Measurements from ENCODE around the gene ZNF827. TPM values are rescaled to one million over a fixed set of nuclear protein-coding genes. Genes with fewer than 3 reads are reported as not detected.

ZNF827 gene
- total RNA-seq, 1 donor from 2014 or later: 19.7 TPM

DNA sequence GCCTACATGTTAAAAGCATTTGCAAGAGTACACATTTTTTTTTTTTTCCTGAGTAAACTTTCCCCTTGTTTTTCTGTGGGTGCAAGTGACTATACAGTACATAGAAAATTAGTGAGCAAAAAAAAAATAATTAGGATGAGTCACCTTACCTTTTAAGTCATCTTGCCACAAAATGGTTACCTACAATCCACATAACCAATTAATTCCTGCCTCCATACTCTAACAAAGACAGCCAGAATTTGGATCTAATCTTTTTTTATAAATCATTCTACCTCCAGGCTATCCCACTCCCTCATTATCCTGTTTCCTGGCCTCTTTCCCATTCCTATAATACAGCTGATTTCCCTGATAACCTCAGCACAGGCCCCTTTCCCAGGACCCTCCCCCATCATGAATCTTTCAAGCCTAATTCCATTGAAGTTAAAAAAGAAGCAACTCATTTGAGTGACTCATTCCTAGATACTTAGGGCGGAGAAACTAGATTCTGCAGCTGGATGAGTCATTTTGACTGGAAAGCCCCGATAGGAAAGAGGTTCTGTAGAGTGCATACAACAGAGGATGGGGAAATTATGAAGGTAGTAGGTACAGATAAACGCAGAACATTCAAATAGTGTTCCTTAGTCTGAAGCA, 130.5 kb downstream of the ZNF827 start:
- intact Hi-C loops (cut with micrococcal nuclease): loop anchor here (1.0 to 10.0 kb wide), 5 partner anchors 76 to 714 kb away; partner anchors contain the start of genes MMAA, OTUD4, SLC10A7 and ZNF827

- intact Hi-C loops (cut with micrococcal nuclease): loop anchor here (5.0 to 10.0 kb wide), 3 partner anchors 73 to 717 kb away; partner anchors contain the start of genes OTUD4 and SLC10A7
Measured at GRCh38 chr4:145805490-145805889, 133.1 kb downstream of the ZNF827 start.

GRCh38 chr4:145804116-145804515, 134.5 kb downstream of the ZNF827 start:
- intact Hi-C loops (cut with micrococcal nuclease): loop anchor here (10.0 kb wide), 1 partner anchor 619 kb away; the partner anchor contains the start of gene OTUD4

- intact Hi-C loops (cut with micrococcal nuclease): no loop called here
Measured at GRCh38 chr4:145799223-145799622, 139.4 kb downstream of the ZNF827 start.

GRCh38 chr4:145797278-145797677, 141.3 kb downstream of the ZNF827 start:
- intact Hi-C loops (cut with micrococcal nuclease): no loop called here

DNA sequence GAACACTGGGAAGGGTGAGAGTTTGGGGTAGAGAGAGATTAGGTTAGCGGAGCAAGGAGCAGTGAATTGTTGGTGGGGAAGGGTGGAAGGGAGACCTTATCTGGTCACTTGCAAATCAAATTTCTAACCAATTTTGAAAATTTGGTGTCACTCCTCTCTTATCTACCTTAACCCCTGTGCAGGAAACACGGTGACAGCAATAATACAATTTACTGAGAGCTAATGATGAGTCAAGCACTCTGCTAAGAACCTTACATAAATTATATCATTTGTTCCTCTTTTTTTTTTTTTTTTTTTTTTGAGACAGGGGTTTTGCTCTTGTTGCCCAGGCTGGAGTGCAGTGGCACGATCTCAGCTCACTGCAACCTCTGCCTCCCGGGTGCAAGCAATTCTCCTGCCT, 142.3 kb downstream of the ZNF827 start:
- intact Hi-C loops (cut with micrococcal nuclease): no loop called here

- intact Hi-C loops (cut with micrococcal nuclease): no loop called here
Measured at GRCh38 chr4:145795521-145795920, 143.1 kb downstream of the ZNF827 start.

GRCh38 chr4:145792429-145792828, 146.2 kb downstream of the ZNF827 start:
- intact Hi-C loops (cut with micrococcal nuclease): no loop called here

GRCh38 chr4:145791988-145792387, 146.6 kb downstream of the ZNF827 start:
- intact Hi-C loops (cut with micrococcal nuclease): no loop called here

GRCh38 chr4:145788755-145789154, 149.9 kb downstream of the ZNF827 start:
- intact Hi-C loops (cut with micrococcal nuclease): no loop called here

GRCh38 chr4:145786830-145787229, 151.8 kb downstream of the ZNF827 start:
- intact Hi-C loops (cut with micrococcal nuclease): no loop called here

GRCh38 chr4:145786261-145786660, 152.4 kb downstream of the ZNF827 start:
- intact Hi-C loops (cut with micrococcal nuclease): no loop called here

DNA sequence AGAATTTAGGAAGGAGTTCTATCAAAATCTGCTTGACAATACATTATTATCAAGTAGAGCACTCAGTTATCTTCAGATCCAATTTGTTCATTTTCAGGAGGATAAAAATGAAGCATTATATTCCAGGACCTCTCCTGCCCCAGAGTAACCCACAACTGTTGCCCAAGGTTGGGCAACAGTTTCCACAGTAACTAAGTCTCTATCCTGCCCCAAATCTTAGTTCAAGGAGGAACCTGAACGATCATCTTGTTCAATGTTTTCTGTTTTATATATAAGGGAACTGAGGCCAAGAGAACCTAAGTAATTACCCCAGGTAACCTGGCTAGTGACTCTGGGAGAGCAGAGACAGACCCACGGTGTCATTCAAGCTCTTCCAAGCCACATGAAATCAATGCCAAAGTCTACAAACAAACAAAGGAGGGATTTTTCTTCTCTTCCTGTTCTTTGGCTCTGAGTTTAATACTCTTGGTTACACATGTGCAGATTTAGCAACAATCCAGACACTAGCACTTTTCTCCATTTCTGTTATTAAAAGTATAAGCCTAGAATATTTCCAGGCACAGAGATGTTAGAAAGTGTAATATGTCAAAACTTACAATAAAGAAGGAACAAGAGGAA, 153.1 kb downstream of the ZNF827 start:
- intact Hi-C loops (cut with micrococcal nuclease): no loop called here

GRCh38 chr4:145784036-145784435, 154.6 kb downstream of the ZNF827 start:
- intact Hi-C loops (cut with micrococcal nuclease): no loop called here

DNA sequence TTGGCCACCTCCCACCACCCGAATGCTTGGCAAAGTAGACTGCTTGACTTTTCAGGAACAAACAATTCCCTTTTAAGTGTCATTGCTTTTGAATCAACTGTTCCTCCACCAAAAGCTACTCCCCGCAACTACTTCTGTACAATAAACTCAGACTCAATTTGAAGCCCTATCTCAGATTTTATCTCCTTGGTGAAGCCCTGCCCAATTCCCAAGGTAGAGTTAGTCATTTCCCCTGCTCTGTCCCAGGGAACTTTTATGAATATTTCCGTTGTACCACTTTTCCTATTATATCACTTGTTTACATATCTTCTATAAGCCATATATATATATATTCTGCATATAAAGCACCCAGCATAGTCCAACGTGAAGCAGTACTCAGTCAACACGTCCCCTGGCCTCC, 155.9 kb downstream of the ZNF827 start:
- intact Hi-C loops (cut with micrococcal nuclease): no loop called here

DNA sequence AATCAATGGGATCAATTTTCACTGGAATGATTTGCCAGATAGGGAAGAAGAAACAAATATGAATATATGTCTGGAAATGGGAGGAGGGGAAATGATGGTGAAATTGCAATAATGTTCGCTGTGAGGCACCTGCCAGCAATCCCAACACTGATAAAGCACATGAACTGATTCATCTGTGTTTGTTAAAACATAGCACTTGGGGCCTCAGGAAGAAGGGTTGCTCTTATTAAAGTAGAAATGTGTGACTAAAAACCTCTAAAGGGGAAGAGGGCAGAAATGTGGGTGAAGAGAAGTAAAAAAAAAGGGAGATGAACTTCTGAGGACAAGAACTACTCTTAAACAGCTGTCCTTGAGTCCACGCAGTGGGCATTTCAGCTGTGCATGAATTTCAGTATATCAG, 157.3 kb downstream of the ZNF827 start:
- intact Hi-C loops (cut with micrococcal nuclease): no loop called here

- intact Hi-C loops (cut with micrococcal nuclease): no loop called here
Measured at GRCh38 chr4:145779319-145779801, 159.3 kb downstream of the ZNF827 start.

- intact Hi-C loops (cut with micrococcal nuclease): no loop called here
Measured at GRCh38 chr4:145776208-145776607, 162.4 kb downstream of the ZNF827 start.

DNA sequence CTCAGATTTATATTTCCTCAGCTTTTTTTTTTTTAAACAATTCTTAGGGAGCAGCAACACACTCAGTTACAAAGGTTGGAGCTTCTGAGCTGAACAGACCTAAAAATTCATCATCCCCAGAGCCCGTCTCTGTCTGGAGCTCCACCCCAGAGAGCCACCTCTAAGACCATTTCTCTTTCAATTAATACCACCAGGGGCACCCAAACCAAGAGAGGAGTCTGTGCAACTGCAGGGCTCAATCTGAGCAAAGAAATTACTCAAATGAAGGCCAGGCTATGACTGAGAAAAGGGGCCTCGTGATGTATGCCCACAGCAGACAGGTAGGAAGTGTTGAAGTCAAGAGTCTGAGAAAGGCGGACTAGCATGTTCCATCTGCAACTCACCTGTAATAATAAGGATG, 163.2 kb downstream of the ZNF827 start:
- intact Hi-C loops (cut with micrococcal nuclease): no loop called here

GRCh38 chr4:145774473-145774872, 164.2 kb downstream of the ZNF827 start:
- intact Hi-C loops (cut with micrococcal nuclease): no loop called here

DNA sequence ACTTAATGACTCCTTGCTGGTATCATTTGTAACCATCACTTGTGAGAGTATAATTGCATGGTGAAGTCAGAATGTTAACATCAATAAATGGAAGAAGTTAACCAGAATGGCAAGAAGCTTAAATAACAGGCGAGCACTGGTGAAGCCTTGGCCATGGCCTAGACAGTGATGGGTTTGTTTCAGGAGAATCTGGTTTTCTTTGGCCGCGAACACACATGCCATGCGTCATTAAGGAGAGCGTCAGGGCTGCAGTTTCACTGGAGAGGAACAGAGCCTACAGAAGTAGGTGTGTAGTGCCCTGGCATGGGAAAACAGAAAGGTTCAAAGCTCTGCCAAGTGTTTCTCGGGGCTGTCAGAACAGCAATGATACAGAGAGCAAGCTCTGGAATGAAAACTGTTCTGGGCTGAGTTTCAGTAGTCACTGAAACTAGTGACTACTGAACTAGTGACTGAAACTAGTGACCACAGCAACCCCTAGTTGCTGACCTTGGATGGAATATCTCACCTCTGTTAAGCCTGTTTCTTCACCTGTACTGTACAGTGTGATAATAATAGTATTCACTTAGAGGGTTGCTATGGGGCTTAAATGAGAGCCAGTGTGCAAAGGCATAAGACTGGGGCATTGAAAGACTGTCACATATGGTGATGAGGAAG, 164.9 kb downstream of the ZNF827 start:
- intact Hi-C loops (cut with micrococcal nuclease): no loop called here

DNA sequence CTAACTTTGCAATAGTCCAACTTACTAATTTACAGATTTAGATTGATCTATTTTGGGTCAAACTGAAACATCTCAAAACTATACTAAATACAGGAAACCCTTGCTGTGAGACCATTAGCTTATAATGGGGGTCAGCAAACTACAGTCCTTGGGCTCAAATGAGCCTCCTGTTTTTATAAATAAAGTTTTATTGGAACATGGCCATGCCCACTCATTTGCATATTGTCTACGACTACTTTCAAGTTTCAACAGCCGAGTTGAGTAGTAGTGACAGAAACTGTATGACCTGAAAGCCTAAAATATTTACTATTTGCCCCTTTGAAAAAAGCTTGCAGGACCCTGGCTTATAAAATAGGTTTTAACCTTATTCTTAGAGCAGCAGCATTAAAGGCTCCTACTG, 166.3 kb downstream of the ZNF827 start:
- intact Hi-C loops (cut with micrococcal nuclease): no loop called here
